ENCODE measurements around the gene TSPAN7. TPM values are rescaled to one million over a fixed set of nuclear protein-coding genes. Genes with fewer than 3 reads are reported as not detected.

TSPAN7 gene
- total RNA-seq, 1 experiment from 2014 or later = 3.5 TPM

DNA sequence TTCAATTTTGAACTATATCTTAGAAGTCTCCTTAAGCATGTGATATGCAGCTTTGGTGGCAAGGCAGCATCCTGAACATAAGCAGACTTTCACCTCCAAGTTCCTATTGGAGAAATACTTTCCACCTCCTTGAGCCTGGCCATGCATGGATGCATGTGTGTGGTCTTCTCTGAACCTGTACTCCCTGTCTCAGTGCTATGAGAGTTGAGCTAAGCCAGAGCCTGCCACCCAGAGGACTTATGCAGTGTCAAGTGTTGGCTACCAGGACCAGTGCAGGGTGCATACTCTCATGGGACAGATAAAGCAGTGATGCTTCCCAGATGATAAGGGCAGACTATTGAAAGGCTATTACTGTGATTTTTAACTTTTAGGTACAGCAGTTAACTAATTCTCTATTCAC, 105.6 kb downstream of the TSPAN7 start:
- no peak overlapping the region for H2BK20ac ChIP-seq (ENCODE audit: low read depth, low read length, poor library complexity, severe bottlenecking)
- H3K56ac ChIP-seq (ENCODE audit: insufficient read length, low read depth, low read length) = no peak overlapping the region
- H2AFZ ChIP-seq (ENCODE audit: low read length) = no peak overlapping the region
- H3K79me1 ChIP-seq (ENCODE audit: insufficient read depth, low read depth, low read length, poor library complexity, severe bottlenecking) = no peaks in the 10 kb centered on the region
- H2BK5ac ChIP-seq (ENCODE audit: insufficient read length, low read length) = no peak overlapping the region
- no peaks in the 10 kb centered on the region for H3K27me3 ChIP-seq (ENCODE audit: insufficient read depth, low read length)
- Mint-ChIP-seq H3K4me3 (no peak overlapping the region), H3K4me1 (no peaks in the 10 kb centered on the region), H3K9me3 (peaks cover 59 to 69% of the 10 kb centered on the region in 2 experiments), H3K36me3 (ENCODE audit: insufficient read depth in 1 of 3, low read depth in 3 of 3) (no peaks in the 10 kb centered on the region; a peak in 2 of 7 replicates), H3K27me3 (ENCODE audit: low read depth) (no peaks in the 10 kb centered on the region), H3K27ac (no peak overlapping the region)
- H4K20me1 ChIP-seq (ENCODE audit: control insufficient read depth, insufficient read depth, insufficient read length) = no peaks in the 10 kb centered on the region
- no peaks in the 10 kb centered on the region for H3K23me2 ChIP-seq (ENCODE audit: insufficient read length, low read depth, low read length, poor library complexity, severe bottlenecking)
- no peak overlapping the region for H3T11ph ChIP-seq (ENCODE audit: low read length)
- H3K18ac ChIP-seq (ENCODE audit: insufficient read length, low read depth, low read length) = no peak overlapping the region
- no peaks in the 10 kb centered on the region for H3K9me3 ChIP-seq (ENCODE audit: control insufficient read depth, low read depth, low read length)
- H4K91ac ChIP-seq (ENCODE audit: insufficient read length, low read depth, low read length) = no peak overlapping the region
- no peak overlapping the region for H2AK5ac ChIP-seq (ENCODE audit: insufficient read length, low read length)
- H2BK15ac ChIP-seq (ENCODE audit: low read depth, low read length) = no peak overlapping the region
- H3K9ac ChIP-seq (ENCODE audit: extremely low read depth, insufficient read length, low read length) = no peak overlapping the region
- H2BK120ac ChIP-seq (ENCODE audit: low read depth, low read length, poor library complexity, severe bottlenecking) = no peak overlapping the region
- no peaks in the 10 kb centered on the region for H3K79me2 ChIP-seq (ENCODE audit: insufficient read depth, low read length)
- no peak for DNase-seq
- H3K27ac ChIP-seq (ENCODE audit: insufficient read length, low read depth, low read length) = no peak overlapping the region
- no peak overlapping the region for H3K23ac ChIP-seq (ENCODE audit: insufficient read length, low read depth, low read length)
- no peak overlapping the region for H2BK12ac ChIP-seq (ENCODE audit: insufficient read length, low read depth, low read length)
- no peak for TF ChIP-seq CTCF (conservative IDR thresholded peaks at IDR 0.05)
- H3K4ac ChIP-seq (ENCODE audit: low read depth, low read length) = no peak overlapping the region
- H4K8ac ChIP-seq (replicated peaks; ENCODE audit: insufficient read length, low read depth, low read length) = no peak overlapping the region
- no peaks in the 10 kb centered on the region for H3K4me1 ChIP-seq (ENCODE audit: insufficient read depth, low read length)
- no peak overlapping the region for H4K5ac ChIP-seq (ENCODE audit: insufficient read length, low read depth, low read length)
- H3K14ac ChIP-seq (ENCODE audit: insufficient read depth, low read length) = no peak overlapping the region
- no peak overlapping the region for H3K4me2 ChIP-seq (ENCODE audit: insufficient read depth, insufficient read length, low read length)

All from H9 (cell line).